GM12878 (cell line): ENCODE measurements around the gene FCF1. TPM values are rescaled to one million over a fixed set of nuclear protein-coding genes. Genes with fewer than 3 reads are reported as not detected.

Source experiments
- ATAC-seq: fragments of 200-7000 bp; cut with Tn5 transposase; 3 replicates; pipeline ENCODE4 v1.9.1; 2020; ENCODE audit warnings: mild to moderate bottlenecking, moderate library complexity
- BruUV-seq: library from RNA; stranded (reverse); fragments of 400-500 nt; replicated peaks from 2 replicates; lab custom pipeline; 2021; lab: Mats Ljungman, UMichigan
- CTCF ChIA-PET: fragments of 300-600 bp; sonication (Branson Sonifier 250); formaldehyde crosslinking; extraction: SDS; loops from one replicate; lab custom pipeline; 2021; ENCODE audit warnings: inconsistent platforms; lab: Yijun Ruan, JAX
- POLR2A ChIA-PET: fragments of 350-600 bp; formaldehyde crosslinking; extraction: SDS; loops from one replicate; lab custom pipeline; 2021; ENCODE audit warnings: inconsistent platforms; lab: Charles Lee
- RAD21 ChIA-PET: fragments of 300-600 bp; sonication (Branson Sonifier 250); formaldehyde crosslinking; loops from one replicate; lab custom pipeline; 2023; ENCODE audit warnings: antibody characterized with exemption; ENCODE audit not compliant: unreplicated experiment; lab: Charles Lee
- SMC1A ChIA-PET: fragments of 300-600 bp; sonication (Branson Sonifier 250); formaldehyde crosslinking; loops from one replicate; lab custom pipeline; 2023; ENCODE audit not compliant: unreplicated experiment, uncharacterized antibody; lab: Charles Lee
- DNase-seq: peaks from one replicate; pipeline ENCODE4 v3.0.0-alpha.2; 2011; ENCODE audit warnings: low read depth, low spot score
- FAIRE-seq: peaks from 3 replicates; lab custom pipeline; 2011; peaks lifted over from hg19 to GRCh38; lab: Jason Lieb, UNC
- H2AFZ ChIP-seq: 2 replicates; pipeline ENCODE4 v1.6.0; 2011; ENCODE audit warnings: low read depth, low read length, control low read depth; ENCODE audit not compliant: control insufficient read depth
- H3K27ac ChIP-seq: 2 replicates; pipeline ENCODE4 v1.5.1; 2011; ENCODE audit warnings: control low read depth; ENCODE audit not compliant: control insufficient read depth, insufficient read depth
- H3K27me3 ChIP-seq, 2 experiments: replicated peaks in 1 of 2; 2 replicates each; pipeline versions ENCODE4 v1.6.0 to v1.6.1; 2011; ENCODE audit warnings: low read length in 1 of 2; ENCODE audit not compliant: control insufficient read depth in 2 of 2, insufficient read depth in 2 of 2
- H3K36me3 ChIP-seq, 2 experiments: 2 replicates each; pipeline ENCODE4 v1.5.1; 2011; ENCODE audit warnings: low read length in 1 of 2; ENCODE audit not compliant: control insufficient read depth in 2 of 2, insufficient read depth in 2 of 2
- H3K4me1 ChIP-seq: 2 replicates; pipeline ENCODE4 v1.6.1; 2011; ENCODE audit warnings: mild to moderate bottlenecking, low read length, moderate library complexity, mixed read lengths; ENCODE audit not compliant: control insufficient read depth, insufficient read depth
- H3K4me2 ChIP-seq: 2 replicates; pipeline ENCODE4 v1.6.0; 2011; ENCODE audit warnings: control low read depth; ENCODE audit not compliant: control insufficient read depth, insufficient read depth
- H3K4me3 ChIP-seq: fragments of 200-600 bp; sonication (generic); 2 replicates; pipeline ENCODE4 v1.5.1; 2016
- H3K79me2 ChIP-seq: 2 replicates; pipeline ENCODE4 v1.6.0; 2011; ENCODE audit warnings: low read length; ENCODE audit not compliant: control insufficient read depth, insufficient read depth
- H3K9ac ChIP-seq: 2 replicates; pipeline ENCODE4 v1.8.0; 2011; ENCODE audit warnings: low read length, control low read depth, mixed read lengths; ENCODE audit not compliant: control insufficient read depth, insufficient read depth
- H3K9me3 ChIP-seq: replicated peaks from 3 replicates; pipeline ENCODE4 v1.5.1; 2011; ENCODE audit warnings: mild to moderate bottlenecking, low read length; ENCODE audit not compliant: control insufficient read depth, insufficient read depth
- H4K20me1 ChIP-seq: 2 replicates; pipeline ENCODE4 v1.6.0; 2011; ENCODE audit not compliant: control insufficient read depth, insufficient read depth
- CHD1 ChIP-seq: IDR thresholded peaks from 2 replicates; pipeline ENCODE4 v1.6.1; 2012; ENCODE audit warnings: low read depth, low read length, improper control_type of control experiment
- EZH2 ChIP-seq: IDR thresholded peaks from 2 replicates; pipeline ENCODE4 v1.6.1; 2012; ENCODE audit warnings: low read depth, mild to moderate bottlenecking, control low read depth, inconsistent platforms, low read length, borderline replicate concordance; ENCODE audit not compliant: control insufficient read depth
- FOS ChIP-seq: IDR thresholded peaks from 3 replicates; pipeline ENCODE4 v1.6.1; 2011; ENCODE audit warnings: borderline replicate concordance; ENCODE audit not compliant: insufficient read length; ENCODE audit errors: extremely low read depth
- MEF2B ChIP-seq: fragments of 450-650 bp; IDR thresholded peaks from 2 replicates; pipeline ENCODE4 v1.6.1; 2018; ENCODE audit warnings: mild to moderate bottlenecking, moderate library complexity; ENCODE audit not compliant: partially characterized antibody, poor library complexity, severe bottlenecking
- NR2C1 ChIP-seq: fragments of 450-650 bp; IDR thresholded peaks from 2 replicates; pipeline ENCODE4 v1.6.1; 2017; ENCODE audit warnings: antibody characterized with exemption, mild to moderate bottlenecking, moderate library complexity
- PML ChIP-seq: IDR thresholded peaks from 2 replicates; pipeline ENCODE4 v1.6.1; 2012; ENCODE audit warnings: low read length, inconsistent platforms
- POLR2A ChIP-seq: IDR thresholded peaks from 2 replicates; pipeline ENCODE4 v1.6.1; 2011; ENCODE audit warnings: low read depth, mild to moderate bottlenecking, low read length
- POU2F2 ChIP-seq: IDR thresholded peaks from 3 replicates; pipeline ENCODE4 v1.6.1; 2011; ENCODE audit warnings: low read depth, mild to moderate bottlenecking, low read length, borderline replicate concordance
- RB1 ChIP-seq: fragments of 450-650 bp; formaldehyde crosslinking; IDR thresholded peaks from 2 replicates; pipeline ENCODE4 v1.6.1; 2017; ENCODE audit warnings: mild to moderate bottlenecking, borderline replicate concordance
- SIN3A ChIP-seq: IDR thresholded peaks from 2 replicates; pipeline ENCODE4 v1.6.1; 2012; ENCODE audit warnings: low read depth, low read length, improper control_type of control experiment
- SP1 ChIP-seq: IDR thresholded peaks from one replicate; pipeline ENCODE4 v1.6.1; 2011; ENCODE audit warnings: low read depth, low read length
- SPI1 ChIP-seq: IDR thresholded peaks from 2 replicates; pipeline ENCODE4 v1.6.1; 2011; ENCODE audit warnings: low read depth, mild to moderate bottlenecking, low read length, moderate library complexity, borderline replicate concordance; ENCODE audit not compliant: insufficient read depth
- STAT3 ChIP-seq: IDR thresholded peaks from 2 replicates; pipeline ENCODE4 v1.6.1; 2011; ENCODE audit warnings: low read depth, low read length, improper control_type of control experiment
- TCF7 ChIP-seq: IDR thresholded peaks from 2 replicates; pipeline ENCODE4 v1.6.1; 2014; ENCODE audit warnings: antibody characterized with exemption, borderline replicate concordance
- ZNF384 ChIP-seq: IDR thresholded peaks from 2 replicates; pipeline ENCODE4 v1.6.1; 2012; ENCODE audit warnings: low read depth, mild to moderate bottlenecking, low read length, improper control_type of control experiment, borderline replicate concordance
- ZNF622 ChIP-seq: fragments of 450-650 bp; IDR thresholded peaks from 2 replicates; pipeline ENCODE4 v1.6.1; 2017; ENCODE audit warnings: mild to moderate bottlenecking, inconsistent platforms
- WGBS: methylation state at CpG from one replicate; pipeline ENCODE4 v1.1.6; 2016; ENCODE audit warnings: low lambda C conversion rate; ENCODE audit not compliant: insufficient replicate concordance, insufficient coverage; ENCODE audit errors: missing lambda C conversion rate; 5-methylcytosine and 5-hydroxymethylcytosine counted together
- in situ Hi-C: fragments of 300-500 bp; cut with MboI; formaldehyde crosslinking; loops from 9 replicates; pipeline ENCODE4 v1.14.3; 2018; ENCODE audit warnings: mixed read lengths
- intact Hi-C: fragments of 100-400 bp; cut with micrococcal nuclease; formaldehyde crosslinking; loops from one replicate; pipeline ENCODE4 v1.14.2; 2022; ENCODE audit not compliant: unreplicated experiment
- polyA plus RNA-seq, 11 experiments: library from polyadenylated mRNA; depleted of rRNA in 4 of 11; unstranded in 6 of 11; stranded (reverse) in 5 of 11; fragments of >200 nt; fragmentation: Nextera tagmentation in 4 of 11; fragmentation: Illumina TruSeq in 1 of 11; extraction: Ambion mirVana in 4 of 11; extraction: Trizol in 1 of 11; gene quantifications; 1 replicate in 1 of 11; 2 replicates in 10 of 11; pipeline versions ENCODE4 v1.2.1 to v1.2.3, GENCODE V29; 2011 to 2016; ENCODE audit warnings: inconsistent platforms in 2 of 11, missing spikeins in 2 of 11, low read depth in 1 of 11
- total RNA-seq, 4 experiments: library from RNA; depleted of rRNA in 3 of 4; stranded (reverse); fragments of >200 nt in 3 of 4; fragmentation: Illumina TruSeq in 1 of 4; extraction: Trizol in 1 of 4; gene quantifications; 2 replicates each; pipeline versions ENCODE4 v1.2.1 to v1.2.3, GENCODE V29; 2013 to 2021

The FCF1 gene
- total and polyA plus RNA-seq, 10 of the 15 experiments (the other 5 are each of a cell fraction or from before 2014, with no cell fraction given): 6.2 to 88.7 (median 28.5) TPM

DNA sequence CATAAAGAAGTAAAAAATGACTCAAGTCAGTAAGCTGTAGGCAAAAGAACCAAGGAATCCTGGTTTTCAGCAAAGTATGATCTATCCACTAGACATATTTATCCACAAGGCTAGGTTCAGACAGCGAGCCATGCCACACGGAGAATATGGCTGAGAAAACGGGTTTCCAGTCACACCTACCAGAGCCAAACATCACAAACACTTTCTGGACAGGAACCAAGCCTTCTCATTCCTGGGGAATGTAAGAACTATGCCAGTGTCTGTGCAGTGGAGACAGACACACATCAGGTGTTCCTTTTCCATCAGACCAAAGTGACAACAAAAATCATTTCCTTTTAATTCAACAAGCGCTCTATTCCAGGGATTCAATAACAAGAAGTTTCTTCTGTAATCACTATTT is 41.2 kb upstream of the FCF1 start:
- no TSS peak for BruUV-seq

GRCh38 chr14:74673768-74674167 is 39.2 kb upstream of the FCF1 start:
- no peak for FAIRE-seq

More for the DNA sequence above, 41.2 kb upstream of the FCF1 start:
- ChIA-PET RAD21 (no interaction called here), POLR2A (no interaction called here), CTCF (interaction anchor here (1.4 kb wide), 1 partner anchor 14 kb away, joined by 4 read pairs; no protein-coding TSS in a partner anchor), SMC1A (no interaction called here)
- Histone ChIP-seq H3K9me3 (no peaks in the 10 kb centered on the region), H4K20me1 (no peaks in the 10 kb centered on the region), H2AFZ (no peak overlapping the region), H3K4me3 (no peak overlapping the region), H3K4me1 (no peaks in the 10 kb centered on the region), H3K4me2 (no peak overlapping the region), H3K79me2 (no peaks in the 10 kb centered on the region), H3K27me3 (no peaks in the 10 kb centered on the region), H3K27ac (no peak overlapping the region), H3K9ac (no peak overlapping the region), H3K36me3 (peaks cover 13 to 19% of the 10 kb centered on the region in 2 experiments)
- DNase-seq (no peak), ATAC-seq (no peak), FAIRE-seq (no peak)
- intact Hi-C loops: no loop called here
- in situ Hi-C loops: no loop called here
- 96% methylated on average over 4 of the region's 4 CpGs for WGBS
- TF ChIP-seq SP1: no peak
- no peak for TF ChIP-seq CHD1
- TF ChIP-seq EZH2: no peak

More at GRCh38 chr14:74673768-74674167, 39.2 kb upstream of the FCF1 start:
- no peak for TF ChIP-seq STAT3
- TF ChIP-seq RB1: no peak
- TF ChIP-seq PML: no peak
- TF ChIP-seq POU2F2: no peak
- TF ChIP-seq FOS: no peak
- TF ChIP-seq POLR2A: no peak
- TF ChIP-seq ZNF384: no peak
- no peak for TF ChIP-seq TCF7
- no peak for TF ChIP-seq SIN3A
- no peak for TF ChIP-seq ZNF622
- TF ChIP-seq MEF2B: no peak
- no peak for TF ChIP-seq NR2C1
- TF ChIP-seq SPI1: no peak
- Histone ChIP-seq H3K36me3 (peaks cover 12 to 13% of the 10 kb centered on the region in 2 experiments), H3K9me3 (no peaks in the 10 kb centered on the region), H3K9ac (no peak overlapping the region), H3K4me1 (no peaks in the 10 kb centered on the region), H3K79me2 (no peaks in the 10 kb centered on the region), H2AFZ (no peak overlapping the region), H3K27me3 (no peaks in the 10 kb centered on the region), H3K4me3 (no peak overlapping the region), H3K27ac (no peak overlapping the region), H4K20me1 (no peaks in the 10 kb centered on the region), H3K4me2 (no peak overlapping the region)
- RAD21 ChIA-PET: no interaction called here
- CTCF ChIA-PET: no interaction called here
- in situ Hi-C loops (no loop called here), intact Hi-C loops (no loop called here)
- BruUV-seq: no TSS peak
- DNase-seq (no peak), ATAC-seq (no peak)
- WGBS: 95% methylated on average over 4 of the region's 4 CpGs
- SMC1A ChIA-PET: interaction anchor here (0.9 kb wide), 1 partner anchor 65 kb away, joined by 3 read pairs; no protein-coding TSS in a partner anchor
- POLR2A ChIA-PET: no interaction called here
